GM19025 (cell line): ENCODE measurements around the gene PNLIP.

Experiments used
- ATAC-seq: cut with Tn5 transposase; IDR thresholded peaks from one replicate; pipeline ENCODE4 v1.9.1; 2021; ENCODE audit warnings: mild to moderate bottlenecking, low read depth, moderate library complexity; ENCODE audit not compliant: unreplicated experiment

Gene PNLIP

DNA sequence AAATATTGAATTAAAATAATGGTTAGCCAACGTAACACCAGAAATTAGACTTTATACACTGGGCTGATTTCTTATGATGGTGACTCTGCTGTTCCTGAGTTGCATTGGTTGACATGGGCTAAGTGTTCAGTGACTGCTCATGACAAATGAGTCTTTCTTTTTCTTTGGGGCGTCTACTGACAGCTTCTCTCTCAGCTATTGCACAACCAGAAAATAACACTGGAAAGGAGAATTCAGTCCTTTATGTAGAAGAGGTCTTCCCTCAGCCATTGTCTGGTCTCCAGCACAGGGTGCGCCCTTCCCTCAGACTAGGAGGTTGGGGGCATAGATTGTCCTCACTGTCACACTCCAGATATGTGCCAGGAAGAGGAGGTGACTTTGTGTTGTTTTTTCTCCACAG, 21.6 kb downstream of the PNLIP start:
- no peak for ATAC-seq

DNA sequence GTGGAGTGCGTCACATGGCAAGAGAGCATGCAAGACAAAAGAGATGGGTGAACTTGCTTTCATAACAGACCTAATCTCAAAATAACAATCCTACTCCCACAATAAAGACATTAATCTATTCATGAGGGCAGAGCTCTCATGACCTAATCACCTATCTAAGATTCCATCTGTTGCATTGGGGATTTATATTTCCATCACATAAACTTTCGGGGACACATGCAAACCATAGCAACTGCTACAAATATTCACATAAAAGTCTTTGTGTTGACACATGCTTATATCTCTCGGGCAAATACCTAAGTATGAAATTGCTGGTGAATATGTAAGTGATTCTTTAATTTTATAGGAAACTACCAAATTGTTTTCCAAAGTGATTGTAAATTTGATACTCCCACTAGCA, 29.1 kb downstream of the PNLIP start:
- no peak for ATAC-seq

DNA sequence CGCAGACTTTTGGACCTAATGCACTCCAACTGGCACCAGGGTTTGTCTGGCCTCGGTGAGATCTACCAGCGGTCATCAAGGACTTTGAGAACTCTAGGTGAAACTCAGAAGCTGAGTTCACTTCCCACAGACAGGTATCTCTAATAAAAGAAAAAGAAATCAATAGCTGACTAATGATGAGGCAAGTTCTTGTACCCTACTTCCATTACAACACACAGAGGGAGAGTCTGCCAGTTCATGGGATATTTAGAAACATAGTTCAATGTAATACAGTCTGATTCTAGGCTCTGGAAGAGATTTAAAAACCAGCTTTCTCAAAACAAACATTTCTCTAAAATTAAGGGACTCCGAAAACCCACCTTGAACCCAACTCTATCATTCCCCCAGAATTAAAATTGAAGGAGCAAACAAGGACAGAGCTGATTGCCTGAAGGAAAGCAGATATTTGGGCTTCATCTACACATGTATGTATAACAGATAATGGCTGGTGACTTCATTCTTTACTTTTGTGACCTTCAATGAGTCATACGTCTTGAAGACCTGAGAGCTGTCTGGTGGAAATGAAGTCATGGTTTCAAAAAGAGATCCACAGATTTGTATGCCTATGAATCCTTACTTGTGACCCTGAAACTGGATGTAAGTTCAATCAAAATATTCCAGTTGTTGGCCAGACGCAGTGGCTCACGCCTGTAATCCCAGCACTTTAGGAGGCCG, 42.3 kb downstream of the PNLIP start:
- no peak for ATAC-seq

DNA sequence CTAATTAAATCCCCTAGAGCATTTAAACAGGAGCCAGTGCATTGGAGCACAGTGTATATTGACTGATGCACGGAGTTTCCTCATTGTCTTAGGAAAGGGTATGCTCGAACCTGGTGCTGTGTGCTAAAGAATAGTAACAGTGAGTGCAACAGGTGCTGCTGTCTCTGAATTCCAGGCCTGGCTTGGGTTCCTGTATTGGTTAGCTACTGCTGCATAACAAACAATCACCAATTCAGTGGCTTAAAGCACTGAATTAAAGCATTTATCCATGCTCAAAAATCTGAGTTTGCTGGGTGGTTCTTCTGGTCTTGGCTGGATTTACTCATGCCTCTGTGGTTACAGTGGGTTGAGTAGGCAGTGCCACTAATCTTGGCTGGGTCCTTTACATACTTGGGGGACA, 43.3 kb downstream of the PNLIP start:
- ATAC-seq, result no peak

DNA sequence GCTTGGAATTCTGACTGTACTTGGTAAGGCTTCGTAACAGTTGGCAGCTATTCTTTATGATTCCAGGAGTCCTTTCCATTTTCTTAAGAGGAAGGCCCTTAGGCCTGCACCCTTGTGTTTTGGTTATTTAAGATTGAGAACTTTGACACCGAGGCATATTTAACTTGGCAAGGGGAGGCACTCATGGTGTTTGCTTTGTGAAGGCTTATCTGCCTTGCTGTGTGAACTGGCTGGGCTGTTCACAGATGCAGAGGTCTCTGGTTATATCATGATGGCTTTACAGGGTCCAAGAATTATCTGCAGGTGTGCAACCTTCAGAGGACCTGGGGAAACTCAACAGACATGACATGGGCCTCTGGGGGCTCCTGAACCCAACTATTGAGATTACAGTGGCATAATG, 44.2 kb downstream of the PNLIP start:
- ATAC-seq, result no peak

DNA sequence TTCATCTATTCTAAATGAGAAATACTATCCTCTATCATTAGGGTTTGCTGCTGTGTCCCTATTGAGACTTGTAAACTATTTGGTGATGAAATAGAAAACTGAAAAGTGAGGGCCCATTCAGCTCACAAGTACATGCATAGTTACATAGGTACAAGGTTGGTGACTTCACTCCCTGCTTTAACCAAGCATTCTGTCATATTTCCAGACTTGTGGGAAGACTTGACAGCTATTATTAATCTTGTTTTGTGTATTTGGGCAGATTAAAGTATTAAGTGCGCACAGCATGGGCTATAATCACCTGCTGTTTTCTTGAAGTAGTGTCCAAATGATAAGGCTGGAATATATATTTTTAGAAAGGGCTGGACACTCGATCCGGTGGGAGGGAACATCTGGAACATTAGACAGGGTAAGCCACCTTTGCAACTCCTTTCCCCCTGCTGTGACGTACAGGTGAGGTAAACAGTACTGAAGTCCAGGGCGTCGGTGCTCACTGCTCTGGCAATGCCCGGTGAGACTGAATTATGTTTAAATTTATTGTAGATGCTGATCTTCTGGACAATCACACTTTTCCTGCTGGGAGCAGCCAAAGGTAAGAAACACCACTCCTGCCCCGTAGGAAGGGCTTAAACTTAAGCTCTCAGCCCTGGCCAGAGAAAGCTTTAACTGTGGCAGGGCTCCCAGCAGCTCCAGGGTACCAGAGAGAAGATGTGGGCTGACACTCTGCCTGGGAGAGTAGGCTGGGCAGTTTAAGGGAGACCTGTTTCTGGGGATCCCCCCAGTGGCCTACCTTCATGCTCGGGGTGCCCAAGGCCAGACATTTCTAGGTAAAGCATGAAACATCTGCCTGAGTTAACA, 45.1 kb downstream of the PNLIP start, which contains the start of gene PNLIPRP1:
TSS of gene PNLIPRP1 (plus strand) at position 370 of the 855 bp plus-strand sequence. CDS start at position 541, 171 bp downstream.
- no peak for ATAC-seq

DNA sequence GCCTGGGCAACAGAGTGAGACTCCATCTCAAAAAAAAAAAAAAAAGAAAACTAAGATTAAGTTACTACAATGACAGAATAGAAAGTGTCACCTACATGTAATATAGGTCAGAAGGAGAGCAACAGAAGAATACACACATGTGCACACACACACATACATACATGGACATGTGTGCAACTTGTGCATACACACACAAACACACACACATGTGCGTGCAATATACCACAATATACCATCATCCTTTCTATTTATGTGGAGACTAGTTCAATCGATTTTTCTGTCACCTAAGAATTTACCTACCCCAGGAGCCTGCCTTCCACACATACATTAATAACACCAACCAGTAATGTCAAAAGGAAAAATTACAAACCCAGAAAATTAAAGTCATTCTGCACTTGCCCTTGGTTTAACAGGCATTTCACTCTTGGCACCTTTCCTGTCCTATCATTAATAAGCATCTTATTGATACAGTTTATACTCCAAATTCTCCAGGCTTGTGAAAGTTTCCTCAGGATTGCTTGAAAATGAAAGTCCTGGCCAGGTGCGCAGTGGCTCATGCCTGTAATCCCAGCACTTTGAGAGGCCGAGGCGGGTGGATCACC, 47.5 kb downstream of the PNLIP start:
- no peak for ATAC-seq

DNA sequence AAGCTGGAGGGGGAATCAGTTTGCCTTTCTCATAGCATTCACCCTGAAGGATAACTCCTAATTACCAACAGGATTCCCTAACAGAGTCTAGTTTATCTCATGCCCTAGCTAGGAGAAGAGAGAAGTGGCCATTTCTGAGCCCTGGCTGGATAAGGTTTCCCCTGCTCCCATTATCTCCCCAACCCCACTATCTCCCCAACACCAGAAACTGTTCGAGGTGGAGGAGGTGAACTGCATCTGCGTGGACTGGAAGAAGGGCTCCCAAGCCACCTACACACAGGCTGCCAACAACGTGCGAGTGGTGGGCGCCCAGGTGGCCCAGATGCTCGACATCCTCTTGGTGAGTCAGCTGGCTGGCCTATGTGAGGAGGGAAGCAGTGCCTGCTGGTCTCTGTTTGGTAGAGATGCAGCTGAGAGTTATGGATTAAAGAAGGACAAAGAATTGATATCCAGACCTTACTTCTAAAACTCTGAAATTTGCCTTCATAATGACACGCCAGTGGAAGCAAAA, 48.8 kb downstream of the PNLIP start:
- no peak for ATAC-seq

DNA sequence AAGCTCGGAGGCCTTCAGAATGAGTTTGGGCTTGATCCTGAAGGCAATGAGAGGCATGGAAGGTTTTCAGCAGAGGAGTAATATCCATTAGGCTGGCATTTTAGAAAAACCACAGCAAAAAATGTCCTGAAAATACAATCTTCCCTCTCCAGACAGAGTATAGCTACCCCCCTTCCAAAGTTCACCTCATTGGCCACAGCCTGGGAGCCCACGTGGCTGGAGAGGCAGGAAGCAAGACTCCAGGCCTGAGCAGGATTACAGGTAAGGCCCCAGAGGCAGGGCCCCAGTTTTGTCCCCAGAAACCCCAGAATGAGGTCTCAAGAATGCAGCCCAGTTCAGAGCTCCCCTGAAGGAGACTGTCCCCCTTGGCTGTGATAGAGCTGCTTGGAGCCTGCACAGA, 50.3 kb downstream of the PNLIP start:
- no peak for ATAC-seq

DNA sequence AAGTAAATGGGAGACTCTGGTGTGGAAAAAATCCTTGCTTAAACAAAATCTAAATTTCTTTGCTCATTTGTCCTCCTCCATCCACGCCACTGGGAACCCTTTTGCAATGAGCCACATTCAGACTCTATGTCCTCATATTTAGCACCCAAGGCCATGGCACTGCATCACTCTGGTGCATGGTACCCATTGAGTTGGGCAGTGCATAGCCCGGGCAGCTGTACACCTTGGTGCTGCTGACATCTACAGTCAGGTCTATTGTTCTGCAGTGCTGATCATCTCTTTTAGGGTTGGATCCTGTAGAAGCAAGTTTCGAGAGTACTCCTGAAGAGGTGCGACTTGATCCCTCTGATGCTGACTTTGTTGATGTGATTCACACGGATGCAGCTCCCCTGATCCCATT, 51.8 kb downstream of the PNLIP start:
- no peak for ATAC-seq

DNA sequence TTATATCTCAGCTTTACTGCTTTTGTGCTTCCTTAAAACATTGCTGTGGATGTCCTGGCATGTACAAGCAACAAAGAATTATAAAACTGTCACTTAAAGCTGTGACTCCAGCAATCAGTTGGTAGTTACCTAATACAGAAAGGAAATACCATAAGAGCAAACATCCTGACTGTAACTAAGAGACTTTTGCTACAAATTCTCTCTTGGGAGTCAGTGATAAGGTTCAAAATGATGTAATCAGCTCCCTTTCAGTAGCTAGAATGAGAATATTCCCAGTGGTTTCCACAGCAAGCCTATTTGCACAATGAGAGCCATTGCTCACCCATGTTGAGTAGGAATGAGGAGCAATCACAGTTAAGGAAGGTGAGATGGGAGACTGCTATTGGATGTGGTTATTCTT, 52.6 kb downstream of the PNLIP start:
- no peak for ATAC-seq

DNA sequence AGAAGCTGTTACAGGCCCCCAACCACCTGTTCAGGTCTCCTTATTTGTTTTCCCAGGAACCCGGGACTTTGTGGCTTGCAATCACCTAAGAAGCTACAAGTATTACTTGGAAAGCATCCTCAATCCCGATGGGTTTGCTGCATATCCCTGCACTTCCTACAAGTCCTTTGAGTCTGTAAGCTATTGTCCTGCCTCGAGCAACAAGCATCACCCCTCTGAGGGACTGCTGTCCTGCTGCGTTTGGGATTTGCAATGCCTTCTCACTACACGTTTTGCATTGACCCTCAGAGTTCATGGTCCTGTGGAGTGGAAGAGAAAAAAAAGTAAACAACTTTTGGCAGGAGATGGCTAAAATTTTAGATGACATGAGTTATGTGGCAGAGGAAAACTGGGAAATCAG, 54.3 kb downstream of the PNLIP start:
- no peak for ATAC-seq

DNA sequence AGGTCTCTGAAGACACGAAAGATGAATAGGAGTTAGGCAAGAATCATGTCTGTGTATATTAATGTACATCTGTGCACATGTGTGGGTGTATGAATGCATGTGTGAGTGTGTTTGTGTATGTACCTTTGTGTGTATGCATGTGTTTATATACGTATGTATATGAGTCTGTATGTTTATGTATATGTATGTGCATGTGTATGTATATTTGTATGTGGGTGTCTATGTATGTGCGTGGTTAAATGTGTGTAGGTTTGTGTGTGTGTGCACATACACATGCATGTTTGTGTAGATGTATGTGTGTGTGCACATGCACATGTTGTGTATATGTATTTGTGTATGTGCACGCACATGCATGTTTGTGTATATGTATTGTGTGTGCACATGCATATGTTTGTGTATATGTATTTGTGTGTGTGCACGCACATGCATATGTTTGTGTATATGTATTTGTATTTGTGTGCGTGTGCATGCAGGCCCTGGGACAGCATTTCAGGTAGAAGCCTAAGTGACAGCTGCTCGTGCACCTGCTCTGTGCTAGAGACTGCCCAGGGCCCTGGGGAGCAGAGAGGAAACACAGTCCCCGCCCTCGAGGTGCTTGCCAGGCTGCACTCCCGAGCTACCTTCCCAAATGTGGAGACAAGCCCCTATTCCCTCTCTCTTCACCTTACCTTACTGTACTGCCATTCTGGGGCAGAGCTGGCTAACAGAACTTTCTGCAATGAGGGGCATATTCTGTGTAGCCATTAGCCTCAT, 57.1 kb downstream of the PNLIP start:
- ATAC-seq, result no peak

DNA sequence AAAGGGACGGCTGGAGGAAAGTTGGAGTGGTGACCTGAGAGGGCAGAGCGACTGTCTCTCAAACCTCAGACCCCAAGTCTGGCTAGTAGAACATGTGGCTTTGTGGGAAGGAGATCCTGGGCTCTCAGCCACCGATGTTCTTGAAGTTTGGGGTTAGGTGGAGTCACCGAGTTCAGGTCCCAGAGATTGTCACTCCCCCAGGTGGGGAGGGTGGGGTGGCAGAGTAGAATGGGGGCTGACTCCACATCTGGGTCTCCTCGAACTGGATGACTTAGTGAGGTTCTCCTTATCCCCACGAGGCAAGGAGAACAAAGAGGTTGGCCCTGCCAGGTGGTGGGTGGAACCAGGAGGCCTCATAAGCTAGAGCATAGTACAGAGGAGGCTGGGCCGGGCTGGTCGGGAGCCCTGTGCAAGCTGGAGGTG, 60.3 kb downstream of the PNLIP start:
- ATAC-seq, result no peak

DNA sequence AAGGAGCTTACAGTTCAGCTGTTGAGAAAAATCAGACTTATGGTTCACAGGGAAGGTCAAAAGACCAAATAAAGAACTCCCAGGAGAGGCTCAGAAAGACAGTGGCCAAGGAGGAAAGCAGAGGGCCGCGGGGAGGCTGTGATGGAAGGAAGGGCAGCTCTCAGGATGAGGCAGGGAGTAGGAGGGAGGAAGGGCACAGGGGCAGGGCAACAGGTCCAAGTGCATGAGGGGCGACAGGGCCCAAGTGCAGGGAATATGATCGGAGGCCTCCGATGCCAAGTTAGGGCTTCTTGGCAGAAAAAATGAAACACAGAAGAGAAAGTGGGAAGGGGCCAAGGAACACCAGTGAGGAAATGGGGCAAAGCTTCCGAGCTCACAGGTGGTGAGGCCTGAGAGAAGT, 61.6 kb downstream of the PNLIP start:
- no peak for ATAC-seq

DNA sequence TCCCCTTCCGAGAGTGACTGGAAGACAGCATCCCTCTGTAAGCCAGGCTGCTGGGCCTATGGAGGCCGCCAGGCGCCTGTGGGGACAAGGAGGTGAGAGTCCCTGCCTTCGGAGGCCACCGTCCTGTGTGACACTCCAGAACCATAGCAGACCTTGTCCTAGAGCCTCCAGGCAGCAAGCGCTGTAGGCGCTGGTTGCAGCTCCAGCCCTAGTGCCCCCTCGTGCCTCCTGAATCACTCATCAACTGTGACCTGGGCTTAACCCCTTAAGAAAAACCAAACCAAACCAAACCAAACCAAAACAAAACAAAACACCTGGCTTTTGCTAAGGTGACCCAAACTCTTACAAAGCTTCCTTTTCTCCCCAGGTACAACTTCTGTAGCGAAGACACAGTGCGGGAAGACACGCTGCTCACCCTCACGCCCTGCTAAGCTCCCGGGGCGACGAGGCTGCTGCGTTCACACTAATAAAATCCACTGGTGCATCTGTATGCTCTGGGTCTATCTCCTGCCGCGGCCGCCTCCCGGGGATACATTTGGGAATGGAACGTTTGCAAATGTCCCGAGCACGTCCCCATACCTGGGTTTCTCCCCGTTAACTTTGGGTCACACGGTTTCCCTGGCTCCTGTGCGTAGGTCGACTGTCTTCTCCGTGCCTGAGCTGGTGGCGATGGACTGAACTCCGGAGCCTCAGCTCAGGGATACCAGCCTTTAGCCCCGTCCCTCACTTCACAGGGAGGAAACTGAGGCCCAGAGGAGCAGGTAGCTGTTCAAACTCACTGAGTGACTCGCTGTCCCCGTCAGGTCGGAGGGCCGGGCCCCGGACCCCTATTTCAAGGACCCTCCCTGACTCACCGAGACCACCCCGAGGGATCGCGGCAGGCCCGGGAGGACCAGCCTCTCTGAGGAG, 63.2 kb downstream of the PNLIP start:
- no peak for ATAC-seq

DNA sequence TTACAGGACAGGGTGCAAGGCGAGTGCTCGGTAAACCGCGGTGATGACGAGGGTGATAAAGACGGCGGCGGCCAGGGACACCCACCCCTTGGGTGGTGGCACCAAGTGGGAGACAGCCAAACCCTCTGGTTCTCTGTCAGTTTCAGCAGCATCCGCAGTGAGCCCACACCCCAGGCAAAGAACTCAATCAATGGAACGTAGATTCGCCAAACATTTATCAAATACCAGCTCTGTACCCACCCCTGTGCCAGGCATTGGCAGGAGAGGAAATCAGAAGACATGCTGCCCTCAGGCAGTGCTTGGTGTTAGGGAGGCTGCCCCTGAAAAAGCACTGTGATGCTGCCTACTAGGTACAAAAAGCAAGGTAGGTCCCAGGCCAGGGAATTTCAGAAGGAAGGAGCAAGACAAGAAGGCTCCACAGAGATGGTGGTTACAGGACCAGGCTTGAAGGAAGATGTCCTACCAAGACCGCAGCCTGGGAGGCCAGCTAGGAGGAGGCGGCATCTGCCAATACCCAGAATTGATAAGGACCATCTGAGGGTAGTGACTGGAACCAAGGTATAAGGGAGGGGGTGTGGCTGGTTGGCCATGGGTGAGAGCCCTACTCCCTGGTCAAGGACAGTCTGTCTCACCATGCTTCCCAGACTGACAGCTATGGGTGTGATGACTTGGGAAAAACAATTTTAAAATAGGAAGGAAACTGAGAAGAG, 64.9 kb downstream of the PNLIP start:
- ATAC-seq, result no peak

DNA sequence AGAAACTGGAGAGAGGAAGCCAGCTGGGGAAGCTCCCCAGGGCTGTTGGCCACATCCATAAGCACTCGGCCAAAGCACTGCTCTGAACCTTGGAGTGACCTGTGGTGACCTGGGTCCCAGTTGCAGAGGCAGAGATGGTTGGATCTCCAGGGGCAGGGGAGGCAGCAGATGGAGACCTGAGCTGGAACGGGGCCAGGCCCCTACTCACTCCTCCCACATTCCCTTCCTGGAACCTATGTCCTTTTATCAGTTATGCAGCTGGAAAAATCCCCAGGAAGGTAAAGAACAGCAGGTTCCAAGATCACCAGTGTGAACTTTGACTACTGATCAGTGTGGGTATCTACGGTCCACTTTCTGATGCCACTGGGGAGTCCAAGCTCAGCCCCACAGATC, 65.4 kb downstream of the PNLIP start:
- ATAC-seq, result no peak
